GM19043 (cell line): ENCODE measurements around the gene CXCL1.

Experiments used
- ATAC-seq: cut with Tn5 transposase; IDR thresholded peaks from one replicate; pipeline ENCODE4 v1.9.1; 2021; ENCODE audit warnings: low read depth; ENCODE audit not compliant: unreplicated experiment

Gene CXCL1

GRCh38 chr4:73869130-73870055 lies at the start of gene CXCL1:
Gene CXCL1 (plus strand): TSS chr4:73869393. CDS start chr4:73869471, 78 bp downstream.
- no peak for ATAC-seq

GRCh38 chr4:73821325-73821724 lies 47.9 kb upstream of the CXCL1 start:
- no peak for ATAC-seq

- no peak for ATAC-seq
These were observed 46.8 kb upstream of the CXCL1 start for GRCh38 chr4:73822389-73822788.

- ATAC-seq = no peak
These were observed 46.2 kb upstream of the CXCL1 start for GRCh38 chr4:73822812-73823504.

- no peak for ATAC-seq
These were observed 45.4 kb upstream of the CXCL1 start for GRCh38 chr4:73823760-73824159.

GRCh38 chr4:73828956-73829355 lies 40.2 kb upstream of the CXCL1 start:
- ATAC-seq = no peak

- no peak for ATAC-seq
These were observed 37.6 kb upstream of the CXCL1 start for GRCh38 chr4:73831569-73831968.

- no peak for ATAC-seq
These were observed 36.4 kb upstream of the CXCL1 start for GRCh38 chr4:73832651-73833237.

GRCh38 chr4:73836373-73837279 lies 32.6 kb upstream of the CXCL1 start, which contains the start of gene CXCL6:
Gene CXCL6 (plus strand): TSS chr4:73836678. CDS start chr4:73836751, 73 bp downstream.
- ATAC-seq = no peak

GRCh38 chr4:73839071-73839470 lies 30.1 kb upstream of the CXCL1 start:
- no peak for ATAC-seq

GRCh38 chr4:73839715-73840114 lies 29.5 kb upstream of the CXCL1 start:
- no peak for ATAC-seq

GRCh38 chr4:73841243-73841925 lies 27.8 kb upstream of the CXCL1 start:
- ATAC-seq = no peak

- no peak for ATAC-seq
These were observed 26.5 kb upstream of the CXCL1 start for GRCh38 chr4:73842696-73843095.

GRCh38 chr4:73843369-73843768 lies 25.8 kb upstream of the CXCL1 start:
- ATAC-seq = no peak

- ATAC-seq = no peak
These were observed 24.8 kb upstream of the CXCL1 start for GRCh38 chr4:73844345-73844744.

GRCh38 chr4:73844806-73845205 lies 24.4 kb upstream of the CXCL1 start:
- ATAC-seq = no peak

GRCh38 chr4:73847526-73848182 lies 21.5 kb upstream of the CXCL1 start:
- no peak for ATAC-seq

- no peak for ATAC-seq
These were observed 20.9 kb upstream of the CXCL1 start for GRCh38 chr4:73848183-73848777.
